Stimulated activated CD4-positive, alpha-beta T cell treated with anti-CD3 and anti-CD28 coated beads, Interleukin-1b, Interleukin-23, amount 100 ng/mL, for 48 hours (primary cell): ENCODE results near the gene PBOV1.

ENCODE experiments used
- DNase-seq: peaks from one replicate; pipeline ENCODE4 v3.0.0-alpha.2; 2020

The PBOV1 gene

GRCh38 chr6:138218449-138218848, at the start of gene PBOV1:
TSS of gene PBOV1 (minus strand) at chr6:138218491. CDS start at chr6:138218395, 96 bp downstream.
- no peak for DNase-seq

DNA sequence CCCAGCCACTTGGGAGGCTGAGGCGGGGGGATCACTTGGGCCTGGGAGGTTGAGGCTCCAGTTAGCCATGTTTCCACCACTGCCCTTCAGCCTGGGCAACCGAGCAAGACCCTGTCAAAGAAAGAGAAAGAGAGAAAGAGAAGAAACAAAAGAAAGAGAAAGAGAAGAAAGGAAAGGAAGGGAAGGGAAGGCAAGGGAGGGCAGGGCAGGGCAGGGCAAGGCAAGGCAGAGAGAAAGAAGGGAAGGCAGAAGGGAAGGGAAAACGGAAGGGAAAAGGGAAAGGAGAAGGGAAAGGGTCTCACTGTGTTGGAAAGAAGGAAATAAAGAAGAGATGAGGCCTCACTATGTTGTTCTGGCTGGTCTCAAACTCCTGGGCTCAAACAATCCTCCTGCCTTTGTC, 47.8 kb upstream of the PBOV1 start:
- no peak for DNase-seq

DNA sequence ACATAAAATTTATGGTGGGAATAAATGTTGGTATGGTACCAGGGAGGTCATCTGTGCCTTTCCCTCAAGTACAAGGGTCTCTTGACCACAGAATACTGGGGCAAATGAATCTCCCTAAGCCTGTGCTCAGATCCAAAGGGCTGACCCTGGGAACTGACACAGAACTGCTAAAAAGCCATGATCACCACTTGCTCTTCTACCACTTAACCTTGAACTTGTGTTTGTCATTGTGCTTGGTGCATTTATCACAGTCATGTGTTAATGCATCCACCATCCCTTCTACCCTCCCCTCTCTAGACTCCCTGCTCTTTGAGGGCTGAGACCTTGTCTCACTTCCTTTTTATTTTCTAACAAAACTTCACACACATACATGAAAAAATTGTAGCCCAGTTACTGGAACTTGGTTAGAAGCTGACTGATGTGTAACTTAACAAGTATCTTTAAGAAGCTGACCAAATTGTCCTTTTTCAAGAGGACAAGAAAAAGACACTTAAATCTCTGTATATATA, 46.1 kb upstream of the PBOV1 start:
- no peak for DNase-seq

GRCh38 chr6:138263963-138264362, 45.7 kb upstream of the PBOV1 start:
- DNase-seq: no peak

DNA sequence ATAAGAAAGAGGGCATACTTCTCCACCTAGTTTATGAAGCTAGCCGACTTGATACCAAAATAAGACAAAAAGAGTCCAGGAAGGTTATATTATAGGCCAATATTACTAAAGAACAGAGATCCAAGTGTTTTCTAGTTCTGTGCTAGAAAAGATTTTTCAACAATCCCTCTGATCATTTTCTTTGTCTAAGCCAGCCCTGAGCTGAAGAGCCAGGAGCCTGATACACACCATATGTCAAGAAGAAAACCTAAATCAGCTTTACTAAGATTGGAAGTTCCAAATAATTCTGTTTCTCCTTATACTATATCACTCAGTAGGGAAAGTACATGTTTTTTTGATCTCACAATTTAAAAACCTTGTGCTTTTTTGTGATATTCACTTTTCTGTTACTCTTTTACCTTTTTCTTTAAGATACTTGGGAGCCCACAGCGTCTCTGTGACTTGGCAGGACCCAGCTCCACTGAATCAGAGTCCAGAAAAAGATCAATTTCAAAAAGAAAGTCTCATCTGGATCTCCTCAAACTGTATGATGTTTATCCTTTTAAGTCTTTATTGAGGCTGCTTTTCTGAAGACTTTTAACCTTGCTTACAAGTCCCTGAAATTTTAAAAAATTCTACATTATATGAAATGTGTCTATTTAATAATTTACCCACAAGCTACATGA, 43.0 kb upstream of the PBOV1 start:
- no peak for DNase-seq

GRCh38 chr6:138258991-138259390, 40.7 kb upstream of the PBOV1 start:
- DNase-seq: no peak

DNA sequence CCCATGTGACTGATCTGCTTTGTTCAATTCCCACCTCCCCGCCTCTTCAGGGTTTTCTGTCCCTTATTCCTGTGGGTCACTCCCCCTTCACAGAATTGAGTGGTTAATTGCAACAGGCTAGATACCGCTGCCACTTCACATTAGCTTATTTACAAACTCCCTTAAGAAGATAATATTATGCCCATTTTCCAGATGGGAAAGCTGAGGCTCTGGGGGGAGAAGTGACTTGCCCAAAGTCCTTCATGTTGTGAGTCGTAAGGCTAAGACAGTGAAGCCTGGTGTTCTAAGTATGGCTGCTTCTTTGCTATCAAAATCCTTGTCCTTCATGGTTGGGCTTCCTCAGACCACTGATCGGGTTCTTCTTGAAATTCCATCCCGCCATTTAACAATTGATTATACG, 39.9 kb upstream of the PBOV1 start:
- no peak for DNase-seq

- no peak for DNase-seq
These were observed 39.3 kb upstream of the PBOV1 start for GRCh38 chr6:138257638-138258040.

- no peak for DNase-seq
These were observed 37.2 kb upstream of the PBOV1 start for GRCh38 chr6:138255443-138255842.

GRCh38 chr6:138253731-138254130, 35.4 kb upstream of the PBOV1 start:
- no peak for DNase-seq

DNA sequence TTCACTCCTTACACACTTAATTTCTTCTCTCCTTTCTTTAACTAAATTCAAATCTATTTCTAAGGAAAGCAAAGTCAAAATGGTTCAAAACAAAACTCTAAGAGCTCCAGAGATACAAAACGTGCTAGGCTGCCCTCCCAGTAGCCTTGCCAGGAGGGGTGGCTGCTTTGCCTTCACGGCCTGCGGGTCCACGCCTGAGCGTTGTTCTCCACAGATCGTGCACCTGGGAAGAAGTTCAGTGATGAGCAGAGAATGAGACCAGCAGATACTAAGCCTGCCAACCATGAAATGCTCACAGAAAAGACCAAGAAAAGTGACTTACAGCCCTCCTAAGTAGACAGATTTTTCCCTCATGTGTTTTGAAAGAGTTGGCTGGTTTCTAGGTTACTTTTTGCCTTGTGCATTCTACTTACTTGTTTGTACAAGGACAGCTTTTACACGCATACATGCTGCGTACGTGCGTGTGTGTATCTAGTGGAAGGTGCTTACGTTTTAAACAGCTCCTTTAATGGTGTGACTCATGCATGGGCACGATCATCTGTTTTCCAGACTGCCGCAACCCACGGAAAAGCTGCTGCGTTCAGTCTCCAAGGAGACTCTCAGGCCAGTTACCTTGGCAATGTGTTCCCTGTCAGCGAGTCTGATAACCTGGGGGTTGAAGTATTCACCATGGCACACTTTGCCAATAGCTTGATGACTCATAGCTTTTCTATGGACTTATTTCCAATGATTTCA, 32.4 kb upstream of the PBOV1 start:
- no peak for DNase-seq

DNA sequence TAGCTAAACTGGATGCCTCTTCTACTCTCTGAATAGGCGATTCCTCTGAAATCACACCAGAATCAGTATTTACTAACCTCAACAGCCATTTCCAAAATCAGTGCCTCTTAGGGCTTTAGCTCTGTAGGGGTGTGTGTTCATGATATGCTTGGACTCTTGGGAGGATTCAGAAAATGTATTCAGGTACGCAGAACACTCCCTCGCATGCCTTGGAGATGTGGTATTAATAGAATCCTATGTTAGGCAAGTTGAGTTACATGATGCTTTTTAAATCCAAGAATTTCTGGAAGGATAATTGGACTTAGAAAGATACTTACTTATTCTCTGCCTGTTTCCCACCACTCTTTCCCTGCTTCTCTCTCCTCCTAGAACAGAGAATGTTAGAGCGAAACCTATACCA, 31.8 kb upstream of the PBOV1 start:
- DNase-seq: no peak

DNA sequence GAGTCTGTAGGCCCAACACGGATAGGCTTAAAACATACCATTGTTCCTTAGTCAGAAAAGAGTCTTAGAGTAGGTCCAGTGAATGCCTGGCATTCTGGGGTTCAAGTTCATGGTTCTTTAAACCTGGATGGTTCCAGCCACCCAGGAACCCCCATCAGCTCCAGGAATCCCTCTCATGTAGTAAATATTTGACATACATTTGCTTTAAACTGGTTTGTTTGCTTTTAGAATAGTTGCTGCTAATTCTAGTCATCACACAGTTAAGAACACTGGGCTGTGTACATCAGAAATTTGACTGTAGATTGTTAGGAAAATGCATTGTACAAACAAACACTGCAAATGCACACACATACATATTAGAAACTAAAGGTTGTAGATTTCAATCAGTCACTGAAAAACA, 30.6 kb upstream of the PBOV1 start:
- DNase-seq: no peak

DNA sequence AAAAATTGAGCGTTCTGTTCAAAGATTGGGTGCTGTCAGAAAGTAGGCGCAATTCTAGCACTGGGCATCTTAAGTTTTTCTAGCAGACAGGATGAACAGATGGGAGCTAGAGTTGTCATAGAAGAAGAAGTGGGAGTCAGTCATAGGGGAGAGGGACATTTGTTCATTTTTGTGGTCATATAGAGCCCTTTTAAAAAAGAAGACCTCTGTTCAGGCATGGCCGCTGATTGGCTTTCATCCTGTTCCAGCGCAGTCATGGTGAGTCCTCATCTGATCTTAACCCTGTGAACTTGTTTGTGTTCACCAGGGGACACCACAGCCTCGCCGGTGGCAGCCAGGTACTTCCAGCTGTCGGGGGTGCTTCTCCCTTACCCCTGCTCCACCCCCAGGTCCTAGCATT, 29.7 kb upstream of the PBOV1 start:
- no peak for DNase-seq

DNA sequence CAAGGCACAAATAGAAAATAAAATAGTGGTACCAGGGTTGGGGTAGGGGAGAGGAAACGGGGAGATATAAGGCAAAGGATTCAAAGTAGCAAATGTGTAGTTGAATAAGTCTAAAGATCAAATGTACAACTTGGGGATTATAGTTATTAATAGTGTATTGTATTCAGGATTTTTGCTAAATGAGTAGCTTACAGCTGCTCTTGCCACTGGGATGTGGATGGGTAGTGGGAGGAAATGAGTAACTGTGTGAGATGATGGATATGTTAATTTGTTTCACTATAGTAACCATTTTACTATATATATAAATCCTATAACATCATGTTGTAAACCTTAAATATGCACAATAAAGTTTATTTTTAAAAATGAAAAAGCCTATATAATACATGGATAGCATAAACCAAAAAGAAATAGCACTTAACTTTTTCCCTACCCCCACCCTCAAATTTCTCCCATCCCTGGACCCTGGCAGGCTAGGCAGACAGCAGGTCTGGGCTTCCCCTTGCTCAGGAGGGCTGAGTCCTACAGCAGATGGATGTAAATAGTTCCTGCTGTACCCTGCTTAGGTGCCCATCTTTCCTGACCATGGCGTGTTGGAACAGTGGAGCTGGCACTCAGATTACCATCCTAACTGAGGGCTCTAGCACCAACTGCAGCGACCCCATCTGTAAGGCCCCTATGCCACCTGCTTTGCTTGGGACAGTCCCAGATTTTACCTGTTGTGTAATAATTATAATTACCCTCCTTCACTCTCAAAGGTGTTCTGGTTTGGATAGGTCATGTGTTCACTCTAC, 28.6 kb upstream of the PBOV1 start:
- no peak for DNase-seq

DNA sequence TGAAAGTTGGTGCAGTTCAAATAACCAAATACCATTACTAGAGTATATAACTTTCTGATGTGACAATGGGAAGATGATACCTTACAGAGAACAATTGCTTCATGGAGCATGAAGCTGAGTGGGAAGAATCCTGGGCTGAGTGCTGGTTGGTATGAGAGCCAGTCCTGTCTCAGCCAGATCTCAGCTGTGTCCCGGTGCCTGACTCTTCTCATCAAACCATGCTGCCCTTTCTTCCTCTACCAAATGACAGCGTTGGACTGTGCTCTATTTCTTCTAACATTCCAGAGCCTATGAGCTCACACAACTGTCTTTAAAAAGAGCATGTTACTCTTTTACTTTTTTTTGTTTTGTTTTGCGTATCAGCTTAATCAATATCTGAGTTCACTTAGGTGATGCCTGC, 27.5 kb upstream of the PBOV1 start:
- no peak for DNase-seq

DNA sequence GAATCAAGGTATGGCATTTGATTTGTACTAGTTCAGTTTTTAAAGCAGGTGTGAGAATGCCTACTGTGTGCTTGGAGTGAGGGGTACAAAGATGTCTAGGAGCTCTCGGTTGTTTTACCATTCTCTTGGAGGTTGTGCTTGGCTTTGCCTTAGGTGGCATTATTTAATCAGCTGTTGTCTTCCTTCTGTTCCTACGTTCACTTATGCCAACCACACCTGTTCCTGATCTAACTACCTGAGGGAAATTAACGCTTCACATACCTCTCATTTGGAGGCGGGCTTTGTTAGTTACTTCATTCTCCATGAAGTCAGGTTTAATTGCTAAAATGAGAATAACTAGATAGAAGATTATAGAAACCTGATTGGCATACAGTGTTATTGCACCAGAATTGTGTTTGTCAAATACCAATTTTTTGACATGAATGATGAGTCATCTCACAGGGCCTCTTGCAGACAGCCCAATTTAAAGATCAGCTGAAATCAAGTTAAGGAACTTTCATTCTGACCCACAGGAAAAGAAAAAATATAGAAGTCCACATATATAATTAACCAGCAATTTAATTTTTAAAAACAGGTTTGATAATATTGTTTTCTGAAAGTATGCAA, 24.8 kb upstream of the PBOV1 start:
- no peak for DNase-seq

GRCh38 chr6:138241934-138242333, 23.6 kb upstream of the PBOV1 start:
- no peak for DNase-seq

- DNase-seq: no peak
These were observed 23.1 kb upstream of the PBOV1 start for GRCh38 chr6:138241381-138241780.

DNA sequence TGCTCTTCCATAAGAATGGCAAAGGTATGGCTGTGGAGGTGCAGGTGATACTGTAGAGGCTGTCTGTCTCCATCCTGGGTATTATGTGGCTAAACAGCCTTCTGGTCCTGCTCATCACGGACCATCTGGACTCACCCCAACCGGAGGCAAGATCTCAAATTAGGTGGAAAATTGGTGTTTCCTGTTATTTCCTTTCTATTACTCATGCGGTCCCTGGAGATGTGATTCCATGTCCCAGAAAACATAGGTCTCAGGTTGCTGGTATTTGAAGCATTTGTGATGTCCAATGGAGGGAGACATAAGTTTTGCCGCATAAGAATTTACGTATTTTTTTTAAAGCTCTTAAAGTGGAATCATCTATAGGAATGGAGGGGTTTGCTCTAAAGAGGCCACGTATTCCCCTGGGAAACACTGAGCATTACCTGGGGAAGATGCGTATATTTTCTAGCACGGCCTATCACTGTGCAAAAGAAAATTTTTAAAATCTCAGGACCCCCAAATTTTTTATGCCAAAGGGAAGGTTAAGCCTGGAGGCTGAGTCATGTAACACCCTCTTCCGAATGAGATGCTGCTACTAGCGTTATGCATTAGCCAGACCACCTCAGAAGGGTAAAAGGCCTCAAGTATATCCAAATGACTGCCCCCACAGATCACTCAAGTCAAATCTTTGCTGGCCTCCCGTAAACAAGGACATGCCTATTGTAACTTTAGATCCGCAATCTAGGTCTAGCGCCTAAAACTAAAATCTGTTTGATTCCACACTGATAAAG, 22.4 kb upstream of the PBOV1 start:
- no peak for DNase-seq

- no peak for DNase-seq
These were observed 21.5 kb upstream of the PBOV1 start for GRCh38 chr6:138239774-138240173.

DNA sequence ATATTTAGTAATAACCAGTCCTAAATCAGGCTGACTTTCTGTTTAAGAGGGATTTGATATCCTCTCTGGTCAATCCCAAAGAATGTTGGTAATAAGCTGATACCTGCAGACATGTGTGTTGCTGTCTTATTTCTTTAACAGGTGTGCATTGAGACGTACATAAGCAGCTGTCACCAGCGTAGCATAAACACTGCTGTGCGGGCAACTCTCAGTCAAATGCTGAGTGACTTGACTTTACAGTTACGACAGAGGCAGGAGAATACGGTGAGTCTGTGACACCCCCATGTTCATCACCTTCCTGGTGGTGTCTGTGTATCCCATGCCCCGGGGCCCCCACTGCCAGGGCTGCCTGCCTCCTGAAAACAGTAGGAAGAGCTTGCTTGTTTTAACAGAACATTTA, 20.1 kb upstream of the PBOV1 start:
- DNase-seq: no peak

DNA sequence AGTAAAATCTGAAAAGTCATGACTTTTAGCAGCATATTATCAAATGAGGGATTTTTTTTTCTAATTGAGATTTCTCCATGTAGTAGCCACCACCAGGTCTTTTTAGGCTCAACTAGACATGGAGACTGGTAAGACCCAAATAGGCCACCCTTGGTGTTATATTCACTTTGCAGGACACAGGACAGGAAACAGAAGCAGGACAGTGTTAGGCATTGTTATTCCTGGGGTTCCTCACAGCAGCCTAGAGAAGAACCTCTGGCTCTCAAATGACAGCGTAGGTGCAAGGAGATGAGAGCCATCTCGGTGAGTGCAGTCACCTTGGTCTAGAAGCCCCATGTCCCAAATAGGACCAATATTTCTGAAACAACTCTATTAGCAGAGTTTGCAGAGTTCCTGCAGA, 19.2 kb upstream of the PBOV1 start:
- no peak for DNase-seq
